ENCODE results near the gene LARGE2. TPM values are rescaled to one million over a fixed set of nuclear protein-coding genes. Genes with fewer than 3 reads are reported as not detected.

The LARGE2 gene
- total RNA-seq, 1 experiment from 2014 or later = 124 TPM

- TF ChIP-seq, protein P1, sequence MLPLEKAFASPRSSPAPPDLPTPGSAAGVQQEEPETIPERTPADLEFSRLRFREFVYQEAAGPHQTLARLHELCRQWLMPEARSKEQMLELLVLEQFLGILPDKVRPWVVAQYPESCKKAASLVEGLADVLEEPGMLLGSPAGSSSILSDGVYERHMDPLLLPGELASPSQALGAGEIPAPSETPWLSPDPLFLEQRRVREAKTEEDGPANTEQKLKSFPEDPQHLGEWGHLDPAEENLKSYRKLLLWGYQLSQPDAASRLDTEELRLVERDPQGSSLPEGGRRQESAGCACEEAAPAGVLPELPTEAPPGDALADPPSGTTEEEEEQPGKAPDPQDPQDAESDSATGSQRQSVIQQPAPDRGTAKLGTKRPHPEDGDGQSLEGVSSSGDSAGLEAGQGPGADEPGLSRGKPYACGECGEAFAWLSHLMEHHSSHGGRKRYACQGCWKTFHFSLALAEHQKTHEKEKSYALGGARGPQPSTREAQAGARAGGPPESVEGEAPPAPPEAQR (CRISPR knock-in tag; IDR thresholded peaks at IDR 0.05) = no peak
- TF ChIP-seq TEAD1 (CRISPR knock-in tag; IDR thresholded peaks at IDR 0.05) = no peak
- TF ChIP-seq, protein P2, sequence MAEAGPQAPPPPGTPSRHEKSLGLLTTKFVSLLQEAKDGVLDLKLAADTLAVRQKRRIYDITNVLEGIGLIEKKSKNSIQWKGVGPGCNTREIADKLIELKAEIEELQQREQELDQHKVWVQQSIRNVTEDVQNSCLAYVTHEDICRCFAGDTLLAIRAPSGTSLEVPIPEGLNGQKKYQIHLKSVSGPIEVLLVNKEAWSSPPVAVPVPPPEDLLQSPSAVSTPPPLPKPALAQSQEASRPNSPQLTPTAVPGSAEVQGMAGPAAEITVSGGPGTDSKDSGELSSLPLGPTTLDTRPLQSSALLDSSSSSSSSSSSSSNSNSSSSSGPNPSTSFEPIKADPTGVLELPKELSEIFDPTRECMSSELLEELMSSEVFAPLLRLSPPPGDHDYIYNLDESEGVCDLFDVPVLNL (CRISPR knock-in tag; IDR thresholded peaks at IDR 0.05; ENCODE audit: borderline replicate concordance, low read depth) = no peak
- TF ChIP-seq ETV6 (CRISPR knock-in tag; IDR thresholded peaks at IDR 0.05) = no peak
- TF ChIP-seq, protein P3, sequence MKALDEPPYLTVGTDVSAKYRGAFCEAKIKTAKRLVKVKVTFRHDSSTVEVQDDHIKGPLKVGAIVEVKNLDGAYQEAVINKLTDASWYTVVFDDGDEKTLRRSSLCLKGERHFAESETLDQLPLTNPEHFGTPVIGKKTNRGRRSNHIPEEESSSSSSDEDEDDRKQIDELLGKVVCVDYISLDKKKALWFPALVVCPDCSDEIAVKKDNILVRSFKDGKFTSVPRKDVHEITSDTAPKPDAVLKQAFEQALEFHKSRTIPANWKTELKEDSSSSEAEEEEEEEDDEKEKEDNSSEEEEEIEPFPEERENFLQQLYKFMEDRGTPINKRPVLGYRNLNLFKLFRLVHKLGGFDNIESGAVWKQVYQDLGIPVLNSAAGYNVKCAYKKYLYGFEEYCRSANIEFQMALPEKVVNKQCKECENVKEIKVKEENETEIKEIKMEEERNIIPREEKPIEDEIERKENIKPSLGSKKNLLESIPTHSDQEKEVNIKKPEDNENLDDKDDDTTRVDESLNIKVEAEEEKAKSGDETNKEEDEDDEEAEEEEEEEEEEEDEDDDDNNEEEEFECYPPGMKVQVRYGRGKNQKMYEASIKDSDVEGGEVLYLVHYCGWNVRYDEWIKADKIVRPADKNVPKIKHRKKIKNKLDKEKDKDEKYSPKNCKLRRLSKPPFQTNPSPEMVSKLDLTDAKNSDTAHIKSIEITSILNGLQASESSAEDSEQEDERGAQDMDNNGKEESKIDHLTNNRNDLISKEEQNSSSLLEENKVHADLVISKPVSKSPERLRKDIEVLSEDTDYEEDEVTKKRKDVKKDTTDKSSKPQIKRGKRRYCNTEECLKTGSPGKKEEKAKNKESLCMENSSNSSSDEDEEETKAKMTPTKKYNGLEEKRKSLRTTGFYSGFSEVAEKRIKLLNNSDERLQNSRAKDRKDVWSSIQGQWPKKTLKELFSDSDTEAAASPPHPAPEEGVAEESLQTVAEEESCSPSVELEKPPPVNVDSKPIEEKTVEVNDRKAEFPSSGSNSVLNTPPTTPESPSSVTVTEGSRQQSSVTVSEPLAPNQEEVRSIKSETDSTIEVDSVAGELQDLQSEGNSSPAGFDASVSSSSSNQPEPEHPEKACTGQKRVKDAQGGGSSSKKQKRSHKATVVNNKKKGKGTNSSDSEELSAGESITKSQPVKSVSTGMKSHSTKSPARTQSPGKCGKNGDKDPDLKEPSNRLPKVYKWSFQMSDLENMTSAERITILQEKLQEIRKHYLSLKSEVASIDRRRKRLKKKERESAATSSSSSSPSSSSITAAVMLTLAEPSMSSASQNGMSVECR (CRISPR knock-in tag; IDR thresholded peaks at IDR 0.05; ENCODE audit: borderline replicate concordance) = no peak
- TF ChIP-seq, protein P4, sequence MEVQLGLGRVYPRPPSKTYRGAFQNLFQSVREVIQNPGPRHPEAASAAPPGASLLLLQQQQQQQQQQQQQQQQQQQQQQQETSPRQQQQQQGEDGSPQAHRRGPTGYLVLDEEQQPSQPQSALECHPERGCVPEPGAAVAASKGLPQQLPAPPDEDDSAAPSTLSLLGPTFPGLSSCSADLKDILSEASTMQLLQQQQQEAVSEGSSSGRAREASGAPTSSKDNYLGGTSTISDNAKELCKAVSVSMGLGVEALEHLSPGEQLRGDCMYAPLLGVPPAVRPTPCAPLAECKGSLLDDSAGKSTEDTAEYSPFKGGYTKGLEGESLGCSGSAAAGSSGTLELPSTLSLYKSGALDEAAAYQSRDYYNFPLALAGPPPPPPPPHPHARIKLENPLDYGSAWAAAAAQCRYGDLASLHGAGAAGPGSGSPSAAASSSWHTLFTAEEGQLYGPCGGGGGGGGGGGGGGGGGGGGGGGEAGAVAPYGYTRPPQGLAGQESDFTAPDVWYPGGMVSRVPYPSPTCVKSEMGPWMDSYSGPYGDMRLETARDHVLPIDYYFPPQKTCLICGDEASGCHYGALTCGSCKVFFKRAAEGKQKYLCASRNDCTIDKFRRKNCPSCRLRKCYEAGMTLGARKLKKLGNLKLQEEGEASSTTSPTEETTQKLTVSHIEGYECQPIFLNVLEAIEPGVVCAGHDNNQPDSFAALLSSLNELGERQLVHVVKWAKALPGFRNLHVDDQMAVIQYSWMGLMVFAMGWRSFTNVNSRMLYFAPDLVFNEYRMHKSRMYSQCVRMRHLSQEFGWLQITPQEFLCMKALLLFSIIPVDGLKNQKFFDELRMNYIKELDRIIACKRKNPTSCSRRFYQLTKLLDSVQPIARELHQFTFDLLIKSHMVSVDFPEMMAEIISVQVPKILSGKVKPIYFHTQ (CRISPR knock-in tag; IDR thresholded peaks at IDR 0.05) = no peak
- TF ChIP-seq, protein P5, sequence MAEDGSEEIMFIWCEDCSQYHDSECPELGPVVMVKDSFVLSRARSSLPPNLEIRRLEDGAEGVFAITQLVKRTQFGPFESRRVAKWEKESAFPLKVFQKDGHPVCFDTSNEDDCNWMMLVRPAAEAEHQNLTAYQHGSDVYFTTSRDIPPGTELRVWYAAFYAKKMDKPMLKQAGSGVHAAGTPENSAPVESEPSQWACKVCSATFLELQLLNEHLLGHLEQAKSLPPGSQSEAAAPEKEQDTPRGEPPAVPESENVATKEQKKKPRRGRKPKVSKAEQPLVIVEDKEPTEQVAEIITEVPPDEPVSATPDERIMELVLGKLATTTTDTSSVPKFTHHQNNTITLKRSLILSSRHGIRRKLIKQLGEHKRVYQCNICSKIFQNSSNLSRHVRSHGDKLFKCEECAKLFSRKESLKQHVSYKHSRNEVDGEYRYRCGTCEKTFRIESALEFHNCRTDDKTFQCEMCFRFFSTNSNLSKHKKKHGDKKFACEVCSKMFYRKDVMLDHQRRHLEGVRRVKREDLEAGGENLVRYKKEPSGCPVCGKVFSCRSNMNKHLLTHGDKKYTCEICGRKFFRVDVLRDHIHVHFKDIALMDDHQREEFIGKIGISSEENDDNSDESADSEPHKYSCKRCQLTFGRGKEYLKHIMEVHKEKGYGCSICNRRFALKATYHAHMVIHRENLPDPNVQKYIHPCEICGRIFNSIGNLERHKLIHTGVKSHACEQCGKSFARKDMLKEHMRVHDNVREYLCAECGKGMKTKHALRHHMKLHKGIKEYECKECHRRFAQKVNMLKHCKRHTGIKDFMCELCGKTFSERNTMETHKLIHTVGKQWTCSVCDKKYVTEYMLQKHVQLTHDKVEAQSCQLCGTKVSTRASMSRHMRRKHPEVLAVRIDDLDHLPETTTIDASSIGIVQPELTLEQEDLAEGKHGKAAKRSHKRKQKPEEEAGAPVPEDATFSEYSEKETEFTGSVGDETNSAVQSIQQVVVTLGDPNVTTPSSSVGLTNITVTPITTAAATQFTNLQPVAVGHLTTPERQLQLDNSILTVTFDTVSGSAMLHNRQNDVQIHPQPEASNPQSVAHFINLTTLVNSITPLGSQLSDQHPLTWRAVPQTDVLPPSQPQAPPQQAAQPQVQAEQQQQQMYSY (CRISPR knock-in tag; IDR thresholded peaks at IDR 0.05) = no peak
- no peak for TF ChIP-seq ZNF219 (CRISPR knock-in tag; IDR thresholded peaks at IDR 0.05; ENCODE audit: borderline replicate concordance)
- TF ChIP-seq, protein P6, sequence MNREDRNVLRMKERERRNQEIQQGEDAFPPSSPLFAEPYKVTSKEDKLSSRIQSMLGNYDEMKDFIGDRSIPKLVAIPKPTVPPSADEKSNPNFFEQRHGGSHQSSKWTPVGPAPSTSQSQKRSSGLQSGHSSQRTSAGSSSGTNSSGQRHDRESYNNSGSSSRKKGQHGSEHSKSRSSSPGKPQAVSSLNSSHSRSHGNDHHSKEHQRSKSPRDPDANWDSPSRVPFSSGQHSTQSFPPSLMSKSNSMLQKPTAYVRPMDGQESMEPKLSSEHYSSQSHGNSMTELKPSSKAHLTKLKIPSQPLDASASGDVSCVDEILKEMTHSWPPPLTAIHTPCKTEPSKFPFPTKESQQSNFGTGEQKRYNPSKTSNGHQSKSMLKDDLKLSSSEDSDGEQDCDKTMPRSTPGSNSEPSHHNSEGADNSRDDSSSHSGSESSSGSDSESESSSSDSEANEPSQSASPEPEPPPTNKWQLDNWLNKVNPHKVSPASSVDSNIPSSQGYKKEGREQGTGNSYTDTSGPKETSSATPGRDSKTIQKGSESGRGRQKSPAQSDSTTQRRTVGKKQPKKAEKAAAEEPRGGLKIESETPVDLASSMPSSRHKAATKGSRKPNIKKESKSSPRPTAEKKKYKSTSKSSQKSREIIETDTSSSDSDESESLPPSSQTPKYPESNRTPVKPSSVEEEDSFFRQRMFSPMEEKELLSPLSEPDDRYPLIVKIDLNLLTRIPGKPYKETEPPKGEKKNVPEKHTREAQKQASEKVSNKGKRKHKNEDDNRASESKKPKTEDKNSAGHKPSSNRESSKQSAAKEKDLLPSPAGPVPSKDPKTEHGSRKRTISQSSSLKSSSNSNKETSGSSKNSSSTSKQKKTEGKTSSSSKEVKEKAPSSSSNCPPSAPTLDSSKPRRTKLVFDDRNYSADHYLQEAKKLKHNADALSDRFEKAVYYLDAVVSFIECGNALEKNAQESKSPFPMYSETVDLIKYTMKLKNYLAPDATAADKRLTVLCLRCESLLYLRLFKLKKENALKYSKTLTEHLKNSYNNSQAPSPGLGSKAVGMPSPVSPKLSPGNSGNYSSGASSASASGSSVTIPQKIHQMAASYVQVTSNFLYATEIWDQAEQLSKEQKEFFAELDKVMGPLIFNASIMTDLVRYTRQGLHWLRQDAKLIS (CRISPR knock-in tag; IDR thresholded peaks at IDR 0.05; ENCODE audit: borderline replicate concordance) = no peak
- TF ChIP-seq, protein P7, sequence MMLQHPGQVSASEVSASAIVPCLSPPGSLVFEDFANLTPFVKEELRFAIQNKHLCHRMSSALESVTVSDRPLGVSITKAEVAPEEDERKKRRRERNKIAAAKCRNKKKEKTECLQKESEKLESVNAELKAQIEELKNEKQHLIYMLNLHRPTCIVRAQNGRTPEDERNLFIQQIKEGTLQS (CRISPR knock-in tag; conservative IDR thresholded peaks at IDR 0.05) = no peak
- TF ChIP-seq, protein P8, sequence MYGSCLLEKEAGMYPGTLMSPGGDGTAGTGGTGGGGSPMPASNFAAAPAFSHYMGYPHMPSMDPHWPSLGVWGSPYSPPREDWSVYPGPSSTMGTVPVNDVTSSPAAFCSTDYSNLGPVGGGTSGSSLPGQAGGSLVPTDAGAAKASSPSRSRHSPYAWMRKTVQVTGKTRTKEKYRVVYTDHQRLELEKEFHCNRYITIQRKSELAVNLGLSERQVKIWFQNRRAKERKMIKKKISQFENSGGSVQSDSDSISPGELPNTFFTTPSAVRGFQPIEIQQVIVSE (CRISPR knock-in tag; IDR thresholded peaks at IDR 0.05; ENCODE audit: borderline replicate concordance) = no peak
- TF ChIP-seq GABPB1 (CRISPR knock-in tag; IDR thresholded peaks at IDR 0.05) = no peak
- no peak for TF ChIP-seq ZNF138 (CRISPR knock-in tag; conservative IDR thresholded peaks at IDR 0.05)
- no peak for TF ChIP-seq IRF2 (CRISPR knock-in tag; IDR thresholded peaks at IDR 0.05; ENCODE audit: borderline replicate concordance, low read depth)
- no peak for TF ChIP-seq EMX1 (CRISPR knock-in tag; IDR thresholded peaks at IDR 0.05)
- no peak for TF ChIP-seq NFE2L1 (CRISPR knock-in tag; IDR thresholded peaks at IDR 0.05)
- 0 out of 2 replicates have a peak, but pooled peaks have one; percentile 12 for TF ChIP-seq CREM (CRISPR knock-in tag; IDR thresholded peaks at IDR 0.05)
These were observed 37.1 kb upstream of the LARGE2 start, which contains the start of gene MAPK8IP1 (continued) for GRCh38 chr11:45885274-45885920.

Measured in WTC11 (cell line).